ENCODE data around the gene NOVA1. TPM values are rescaled to one million over a fixed set of nuclear protein-coding genes. Genes with fewer than 3 reads are reported as not detected.

The NOVA1 gene
- total RNA-seq, 1 donor from 2014 or later: 21.6 TPM

GRCh38 chr14:26500028-26500427, 97.8 kb downstream of the NOVA1 start:
- H3K36me3 Mint-ChIP-seq (ENCODE audit: insufficient read depth): peaks cover 5% of the 10 kb centered on the region

GRCh38 chr14:26499546-26499945, 98.3 kb downstream of the NOVA1 start:
- H3K27me3 Mint-ChIP-seq: no peaks in the 10 kb centered on the region
- H3K9me3 Mint-ChIP-seq (ENCODE audit: low read depth): peaks cover 4% of the 10 kb centered on the region
- peaks cover 5% of the 10 kb centered on the region for H3K36me3 Mint-ChIP-seq (ENCODE audit: insufficient read depth)
- H3K4me3 Mint-ChIP-seq (ENCODE audit: low read depth): no peak overlapping the region
- no peak for TF ChIP-seq CTCF (IDR thresholded peaks at IDR 0.05; ENCODE audit: unreplicated experiment)
- peaks cover 5% of the 10 kb centered on the region for H3K4me1 Mint-ChIP-seq (ENCODE audit: low read depth)
- no peak overlapping the region for H3K27ac Mint-ChIP-seq
- DNase-seq (ENCODE audit: low spot score, unreplicated experiment): no peak

More at GRCh38 chr14:26500028-26500427, 97.8 kb downstream of the NOVA1 start:
- Mint-ChIP-seq H3K9me3 (ENCODE audit: low read depth) (peaks cover 4% of the 10 kb centered on the region), H3K27ac (peak overlapping the region; percentile 44), H3K27me3 (no peaks in the 10 kb centered on the region), H3K4me3 (ENCODE audit: low read depth) (no peak overlapping the region), H3K4me1 (ENCODE audit: low read depth) (peaks cover 5% of the 10 kb centered on the region)
- no peak for TF ChIP-seq CTCF (IDR thresholded peaks at IDR 0.05; ENCODE audit: unreplicated experiment)
- no peak for DNase-seq (ENCODE audit: low spot score, unreplicated experiment)

- Mint-ChIP-seq H3K4me1 (ENCODE audit: low read depth) (peaks cover 1% of the 10 kb centered on the region), H3K36me3 (ENCODE audit: insufficient read depth) (peaks cover 5% of the 10 kb centered on the region), H3K9me3 (ENCODE audit: low read depth) (peaks cover 5% of the 10 kb centered on the region), H3K27me3 (no peaks in the 10 kb centered on the region), H3K4me3 (ENCODE audit: low read depth) (no peak overlapping the region), H3K27ac (no peak overlapping the region)
- no peak for TF ChIP-seq CTCF (IDR thresholded peaks at IDR 0.05; ENCODE audit: unreplicated experiment)
- no peak for DNase-seq (ENCODE audit: low spot score, unreplicated experiment)
These were observed 110.9 kb downstream of the NOVA1 start for GRCh38 chr14:26486922-26487321.

GRCh38 chr14:26484562-26484961, 113.3 kb downstream of the NOVA1 start:
- Mint-ChIP-seq H3K36me3 (ENCODE audit: insufficient read depth) (peaks cover 3% of the 10 kb centered on the region), H3K4me1 (ENCODE audit: low read depth) (peaks cover 4% of the 10 kb centered on the region), H3K27me3 (no peaks in the 10 kb centered on the region), H3K4me3 (ENCODE audit: low read depth) (no peak overlapping the region), H3K27ac (peak overlapping the region; percentile 38), H3K9me3 (ENCODE audit: low read depth) (peaks cover 5% of the 10 kb centered on the region)
- no peak for TF ChIP-seq CTCF (IDR thresholded peaks at IDR 0.05; ENCODE audit: unreplicated experiment)
- DNase-seq (ENCODE audit: low spot score, unreplicated experiment): no peak

GRCh38 chr14:26478967-26479366, 118.9 kb downstream of the NOVA1 start:
- no peak for TF ChIP-seq CTCF (IDR thresholded peaks at IDR 0.05; ENCODE audit: unreplicated experiment)
- H3K27ac Mint-ChIP-seq: no peak overlapping the region
- H3K4me3 Mint-ChIP-seq (ENCODE audit: low read depth): no peak overlapping the region
- no peaks in the 10 kb centered on the region for H3K9me3 Mint-ChIP-seq (ENCODE audit: low read depth)
- H3K36me3 Mint-ChIP-seq (ENCODE audit: insufficient read depth): no peaks in the 10 kb centered on the region
- DNase-seq (ENCODE audit: low spot score, unreplicated experiment): no peak
- no peaks in the 10 kb centered on the region for H3K27me3 Mint-ChIP-seq
- H3K4me1 Mint-ChIP-seq (ENCODE audit: low read depth): peaks cover 4% of the 10 kb centered on the region
